HepG2 (cell line): ENCODE data around the gene ZNF557. TPM values are rescaled to one million over a fixed set of nuclear protein-coding genes. Genes with fewer than 3 reads are reported as not detected.

Source experiments
- ATAC-seq: fragments of 200-7000 bp; cut with Tn5 transposase; 3 replicates; pipeline ENCODE4 v1.9.1; 2020; ENCODE audit warnings: mild to moderate bottlenecking, moderate library complexity
- BruUV-seq: library from RNA; stranded (reverse); fragments of 400-500 nt; replicated peaks from 2 replicates; lab custom pipeline; 2021; lab: Mats Ljungman, UMichigan
- CTCF ChIA-PET: fragments of 300-600 bp; formaldehyde crosslinking; extraction: SDS; loops from one replicate; lab custom pipeline; 2021; ENCODE audit warnings: low total read pairs, inconsistent platforms, low intra/inter-chr PET ratio; lab: Yijun Ruan, JAX
- POLR2A ChIA-PET: fragments of 350-600 bp; sonication (Branson Sonifier 250); formaldehyde crosslinking; loops from one replicate; lab custom pipeline; 2020; ENCODE audit warnings: antibody characterized with exemption, inconsistent platforms; lab: Yijun Ruan, JAX
- DNase-seq: peaks from one replicate; pipeline ENCODE4 v3.0.0-alpha.2; 2015; ENCODE audit warnings: low spot score
- FAIRE-seq: peaks from 3 replicates; lab custom pipeline; 2011; peaks lifted over from hg19 to GRCh38; lab: Jason Lieb, UNC
- H2AFZ ChIP-seq: one replicate; pipeline ENCODE4 v1.6.1; 2011; ENCODE audit warnings: low read length, inconsistent platforms
- H3K27ac ChIP-seq: fragments of 300-600 bp; 3 replicates; pipeline ENCODE4 v1.8.0; 2011; ENCODE audit warnings: mixed run types, mild to moderate bottlenecking, mixed read lengths, low read length, inconsistent platforms; ENCODE audit not compliant: insufficient read depth; ENCODE audit errors: extremely low read length
- H3K27me3 ChIP-seq, 2 experiments: fragments of 200-600 bp in 1 of 2; 2 replicates in 1 of 2; 3 replicates in 1 of 2; pipeline versions ENCODE4 v1.6.0 to v1.8.0; 2011; ENCODE audit warnings: low read length in 2 of 2, mild to moderate bottlenecking in 2 of 2, moderate library complexity in 2 of 2, inconsistent platforms in 1 of 2; ENCODE audit not compliant: insufficient read depth in 2 of 2, control insufficient read depth in 1 of 2
- H3K36me3 ChIP-seq, 2 experiments: fragments of 200-600 bp in 1 of 2; replicated peaks in 1 of 2; 2 replicates in 1 of 2; 3 replicates in 1 of 2; pipeline versions ENCODE4 v1.5.1 to v1.8.0; 2011; ENCODE audit warnings: low read length in 2 of 2, inconsistent platforms in 1 of 2; ENCODE audit not compliant: insufficient read depth in 2 of 2, control insufficient read depth in 1 of 2
- H3K4me1 ChIP-seq: 2 replicates; pipeline ENCODE4 v1.5.1; 2012; ENCODE audit warnings: low read length, inconsistent platforms; ENCODE audit not compliant: insufficient read depth
- H3K4me2 ChIP-seq: 2 replicates; pipeline ENCODE4 v1.6.0; 2011; ENCODE audit warnings: low read depth, low read length, inconsistent platforms
- H3K4me3 ChIP-seq, 3 experiments: fragments of 200-600 bp in 1 of 3; sonication (generic), shearing (Covaris generic) in 1 of 3; replicated peaks in 1 of 3; 2 replicates each; pipeline ENCODE4 v1.5.1; 2011 to 2016; ENCODE audit warnings: low read length in 3 of 3, inconsistent platforms in 2 of 3, low read depth in 2 of 3, mild to moderate bottlenecking in 2 of 3, control low read depth in 1 of 3, mixed read lengths in 1 of 3; ENCODE audit not compliant: insufficient read depth in 1 of 3
- H3K79me2 ChIP-seq: one replicate; pipeline ENCODE4 v1.6.1; 2011; ENCODE audit warnings: low read length, inconsistent platforms; ENCODE audit not compliant: insufficient read depth
- H3K9ac ChIP-seq: 2 replicates; pipeline ENCODE4 v1.6.0; 2011; ENCODE audit warnings: mild to moderate bottlenecking, low read depth, low read length, inconsistent platforms; ENCODE audit not compliant: insufficient read depth
- H3K9me3 ChIP-seq: 2 replicates; pipeline ENCODE4 v1.5.1; 2012; ENCODE audit warnings: mild to moderate bottlenecking, low read length
- H4K20me1 ChIP-seq: 2 replicates; pipeline ENCODE4 v1.6.0; 2011; ENCODE audit warnings: inconsistent platforms, mild to moderate bottlenecking, low read length, moderate library complexity; ENCODE audit not compliant: insufficient read depth
- CENPT ChIP-seq: sonication (generic); formaldehyde crosslinking; IDR thresholded peaks from 2 replicates; pipeline ENCODE4 v1.8.0; 2022; ENCODE audit warnings: low read depth, mild to moderate bottlenecking, moderate library complexity, missing genetic modification reagents
- NRL ChIP-seq: sonication (generic); formaldehyde crosslinking; IDR thresholded peaks from 2 replicates; pipeline ENCODE4 v1.5.0; 2020; ENCODE audit warnings: missing genetic modification reagents, mild to moderate bottlenecking, moderate library complexity, borderline replicate concordance
- PPARG ChIP-seq: conservative IDR thresholded peaks from 2 replicates; pipeline ENCODE4 v1.6.1; 2016; ENCODE audit warnings: missing biosample characterization, missing genetic modification reagents
- REPIN1 ChIP-seq: sonication (generic); formaldehyde crosslinking; IDR thresholded peaks from 2 replicates; pipeline ENCODE4 v1.8.0; 2022; ENCODE audit warnings: missing genetic modification reagents, low read depth, mild to moderate bottlenecking, borderline replicate concordance
- ZBTB43 ChIP-seq: sonication (generic); formaldehyde crosslinking; conservative IDR thresholded peaks from 2 replicates; pipeline ENCODE4 v1.4.0; 2020; ENCODE audit warnings: missing genetic modification reagents
- ZNF232 ChIP-seq: sonication (generic); formaldehyde crosslinking; IDR thresholded peaks from 2 replicates; pipeline ENCODE4 v1.4.0; 2020; ENCODE audit warnings: missing genetic modification reagents, borderline replicate concordance
- ZNF574 ChIP-seq: sonication (generic); formaldehyde crosslinking; IDR thresholded peaks from 2 replicates; pipeline ENCODE4 v1.4.0; 2020; ENCODE audit warnings: missing genetic modification reagents
- ZNF709 ChIP-seq: sonication (generic); formaldehyde crosslinking; IDR thresholded peaks from 2 replicates; pipeline ENCODE4 v1.5.0; 2020; ENCODE audit warnings: mild to moderate bottlenecking, missing genetic modification reagents
- ZNF724P ChIP-seq: sonication (generic); formaldehyde crosslinking; IDR thresholded peaks from 2 replicates; pipeline ENCODE4 v1.8.0; 2022; ENCODE audit warnings: missing genetic modification reagents, borderline replicate concordance
- WGBS: methylation state at CpG from one replicate; pipeline ENCODE4 v1.1.6; 2017; ENCODE audit warnings: low lambda C conversion rate; 5-methylcytosine and 5-hydroxymethylcytosine counted together
- in situ Hi-C: cut with HindIII; loops from 2 replicates; pipeline ENCODE4 v1.10.0; 2017; ENCODE audit warnings: low pct_unique_long_range_greater_than_20kb; ENCODE audit not compliant: extremely low pct_ligation_motif_present
- intact Hi-C: fragments of 100-400 bp; cut with micrococcal nuclease; formaldehyde crosslinking; loops from one replicate; pipeline ENCODE4 v1.10.0; 2022; ENCODE audit not compliant: unreplicated experiment
- polyA plus RNA-seq, 8 experiments: library from polyadenylated mRNA; depleted of rRNA in 3 of 8; stranded (reverse) in 7 of 8; unstranded in 1 of 8; fragments of >200 nt; fragmentation: Illumina TruSeq in 4 of 8; extraction: Trizol in 4 of 8; gene quantifications; 2 replicates each; pipeline versions ENCODE4 v1.2.1 to v1.2.3, GENCODE V29; 2011 to 2016; ENCODE audit warnings: low read depth in 4 of 8, missing spikeins in 1 of 8, mixed read lengths in 1 of 8; ENCODE audit not compliant: insufficient read depth in 1 of 8
- total RNA-seq, 5 experiments: library from RNA; depleted of rRNA; stranded (reverse); fragments of >200 nt; fragmentation: Illumina TruSeq; extraction: Trizol; gene quantifications; 2 replicates each; pipeline ENCODE4 v1.2.3, GENCODE V29; 2016; ENCODE audit warnings: low read depth in 1 of 5

ZNF557 gene
- total and polyA plus RNA-seq, 2 of the 13 experiments (the other 11 are each of a cell fraction or from before 2014, with no cell fraction given) = 2.1 to 7.8 TPM

GRCh38 chr19:7072541-7072940, 3.0 kb downstream of the ZNF557 start:
- no TSS peak for BruUV-seq

More at GRCh38 chr19:7072541-7072940, 3.0 kb downstream of the ZNF557 start:
- ChIA-PET POLR2A (no interaction called here), CTCF (no interaction called here)
- intact Hi-C loops = no loop called here
- Histone ChIP-seq H3K27me3 (no peaks in the 10 kb centered on the region; a peak in 1 of 5 replicates), H3K79me2 (peaks cover 11% of the 10 kb centered on the region), H3K9me3 (peaks cover 5% of the 10 kb centered on the region)
- no peak for ATAC-seq
- no peak for DNase-seq
- TF ChIP-seq ZNF724P (CRISPR knock-in tag) (no peak), PPARG (no peak), ZNF232 (CRISPR knock-in tag) (no peak), CENPT (CRISPR knock-in tag) (no peak), ZBTB43 (CRISPR knock-in tag) (no peak), NRL (CRISPR knock-in tag) (no peak), REPIN1 (CRISPR knock-in tag) (no peak), ZNF574 (CRISPR knock-in tag) (no peak), ZNF709 (no peak)
- TF ChIP-seq, all 625 proteins: peak for 0
- Histone ChIP-seq H4K20me1 (no peaks in the 10 kb centered on the region), H2AFZ (no peak overlapping the region), H3K4me3 (no peak overlapping the region), H3K36me3 (peaks cover 7 to 46% of the 10 kb centered on the region in 2 experiments), H3K9ac (no peak overlapping the region), H3K27ac (no peak overlapping the region), H3K4me1 (peaks cover 14% of the 10 kb centered on the region), H3K4me2 (no peak overlapping the region)
- in situ Hi-C loops = no loop called here
- 95% methylated on average over 6 of the region's 6 CpGs for WGBS
- FAIRE-seq = no peak
